AG10803 (cell line): ENCODE measurements around the gene ARHGAP20.
"Not testable (repeated sequence)": the region's sequence is repeated elsewhere in the genome, so short reads cannot be mapped to it uniquely, and the experiment has no call there.

ENCODE experiments used
- DNase-seq: peaks from one replicate; pipeline ENCODE4 v3.0.0; 2010; ENCODE audit warnings: low read depth
- H3K4me3 ChIP-seq: 2 replicates; pipeline ENCODE4 v1.5.1; 2011; ENCODE audit warnings: mild to moderate bottlenecking, low read length, control low read depth
- TF ChIP-seq, protein P1 (sequence below): conservative IDR thresholded peaks from 2 replicates; pipeline ENCODE4 v1.5.1; 2011; ENCODE audit warnings: mild to moderate bottlenecking, low read length, control low read depth, inconsistent platforms

Gene ARHGAP20

GRCh38 chr11:110621826-110622225 lies 90.4 kb downstream of the ARHGAP20 start:
- DNase-seq: peak; percentile 2
- TF ChIP-seq, protein P1, sequence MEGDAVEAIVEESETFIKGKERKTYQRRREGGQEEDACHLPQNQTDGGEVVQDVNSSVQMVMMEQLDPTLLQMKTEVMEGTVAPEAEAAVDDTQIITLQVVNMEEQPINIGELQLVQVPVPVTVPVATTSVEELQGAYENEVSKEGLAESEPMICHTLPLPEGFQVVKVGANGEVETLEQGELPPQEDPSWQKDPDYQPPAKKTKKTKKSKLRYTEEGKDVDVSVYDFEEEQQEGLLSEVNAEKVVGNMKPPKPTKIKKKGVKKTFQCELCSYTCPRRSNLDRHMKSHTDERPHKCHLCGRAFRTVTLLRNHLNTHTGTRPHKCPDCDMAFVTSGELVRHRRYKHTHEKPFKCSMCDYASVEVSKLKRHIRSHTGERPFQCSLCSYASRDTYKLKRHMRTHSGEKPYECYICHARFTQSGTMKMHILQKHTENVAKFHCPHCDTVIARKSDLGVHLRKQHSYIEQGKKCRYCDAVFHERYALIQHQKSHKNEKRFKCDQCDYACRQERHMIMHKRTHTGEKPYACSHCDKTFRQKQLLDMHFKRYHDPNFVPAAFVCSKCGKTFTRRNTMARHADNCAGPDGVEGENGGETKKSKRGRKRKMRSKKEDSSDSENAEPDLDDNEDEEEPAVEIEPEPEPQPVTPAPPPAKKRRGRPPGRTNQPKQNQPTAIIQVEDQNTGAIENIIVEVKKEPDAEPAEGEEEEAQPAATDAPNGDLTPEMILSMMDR: no peak
- H3K4me3 ChIP-seq: no peak overlapping the region

- DNase-seq, H3K4me3 ChIP-seq: not testable (repeated sequence)
These were observed 92.9 kb downstream of the ARHGAP20 start for GRCh38 chr11:110619366-110619765.

DNA sequence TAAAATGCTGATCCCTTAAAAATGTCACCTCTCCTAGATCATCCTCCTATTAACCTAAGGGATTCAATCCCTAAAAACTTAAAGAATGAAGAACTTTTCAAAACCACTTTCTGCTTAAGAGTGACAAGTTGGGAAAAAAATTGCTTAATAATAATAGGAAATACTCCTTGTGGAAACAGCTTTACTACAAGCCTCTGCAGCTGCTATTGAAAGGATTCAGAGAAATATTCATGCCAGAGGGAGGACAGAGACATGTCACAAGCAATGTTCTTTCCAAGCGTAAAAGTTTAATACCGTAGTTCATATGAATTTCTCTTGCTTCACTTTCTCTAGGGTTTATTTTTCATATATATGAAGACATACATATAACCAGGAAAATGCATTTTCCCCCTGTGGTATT lies 98.2 kb downstream of the ARHGAP20 start:
- DNase-seq: no peak
- TF ChIP-seq, protein P1: no peak
- no peak overlapping the region for H3K4me3 ChIP-seq

DNA sequence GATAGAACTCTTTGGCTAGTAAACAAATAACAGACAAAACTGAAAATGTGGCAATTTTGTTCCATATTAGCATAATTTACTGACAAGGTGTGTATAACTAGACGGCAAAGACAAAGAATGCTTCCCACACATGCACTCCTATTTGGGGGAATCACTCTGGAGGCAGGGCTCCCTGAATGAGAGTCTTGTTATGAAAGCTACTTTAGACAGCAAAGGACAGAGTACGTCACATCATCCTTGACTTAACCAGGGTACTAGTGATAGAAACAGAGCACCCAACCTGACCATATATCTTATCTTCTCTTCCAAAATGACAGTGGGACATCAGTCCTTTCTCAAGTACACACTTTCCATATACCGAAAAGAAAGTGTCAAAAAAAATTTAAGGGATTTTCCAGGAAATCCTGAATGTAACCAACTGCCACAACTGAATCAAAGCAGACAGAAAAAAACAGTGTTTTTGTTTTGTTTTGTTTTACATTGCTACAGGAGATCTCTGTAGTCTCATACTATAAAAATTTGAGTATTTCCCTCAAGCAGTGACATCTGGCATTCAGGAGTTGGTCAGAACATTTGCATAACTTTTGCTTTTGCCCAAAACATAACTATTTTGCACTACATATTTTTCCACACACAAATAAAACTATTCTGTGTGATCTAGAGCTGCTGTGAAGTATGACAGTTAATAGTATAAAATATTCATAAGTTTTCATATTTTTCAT lies 98.9 kb downstream of the ARHGAP20 start:
- no peak overlapping the region for H3K4me3 ChIP-seq
- peak; percentile 24 for DNase-seq
- TF ChIP-seq, protein P1: no peak

GRCh38 chr11:110606415-110606814 lies 105.8 kb downstream of the ARHGAP20 start:
- DNase-seq: no peak
- TF ChIP-seq, protein P1: no peak
- no peak overlapping the region for H3K4me3 ChIP-seq

DNA sequence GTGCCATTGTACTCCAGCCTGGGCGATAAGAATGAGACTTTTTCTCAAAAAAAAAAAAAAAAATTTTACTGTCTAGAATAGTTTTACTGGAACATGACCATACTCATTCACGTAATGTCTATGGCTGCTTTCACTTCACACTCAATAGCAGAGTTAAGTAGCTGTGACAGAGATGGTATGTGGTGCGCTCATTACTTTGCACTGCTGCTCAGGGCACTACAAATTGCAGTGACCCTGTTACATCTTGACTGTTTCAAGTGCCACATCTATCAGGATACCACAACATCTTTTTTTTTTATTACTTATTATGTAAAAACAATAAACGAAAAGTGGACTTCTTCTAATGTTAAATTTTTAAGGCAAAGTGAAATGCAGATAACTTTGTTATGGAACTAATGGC lies 110.3 kb downstream of the ARHGAP20 start:
- no peak overlapping the region for H3K4me3 ChIP-seq
- no peak for DNase-seq
- TF ChIP-seq, protein P1: no peak

DNA sequence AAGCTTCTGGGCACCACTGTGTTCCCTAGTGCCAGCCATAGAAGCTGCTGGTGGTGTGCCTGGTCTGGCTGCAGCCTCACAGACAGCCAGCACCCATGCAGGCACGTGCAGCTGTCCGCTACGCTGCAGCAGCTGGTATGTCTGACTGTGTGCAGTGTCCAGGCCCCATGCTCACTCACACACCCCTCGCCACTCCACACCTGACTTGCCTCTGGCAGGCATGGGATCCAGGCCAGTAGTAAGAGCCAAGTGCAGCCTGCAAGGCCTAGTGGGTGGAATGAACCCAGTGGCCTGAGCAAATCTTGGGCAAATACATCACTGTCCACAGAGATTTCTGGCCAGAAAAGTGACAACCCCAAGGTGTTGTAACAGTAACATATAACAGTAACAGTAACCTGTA lies 111.9 kb downstream of the ARHGAP20 start:
- no peak for DNase-seq
- no peak overlapping the region for H3K4me3 ChIP-seq
- TF ChIP-seq, protein P1: no peak
